ENCODE measurements around the gene FRS2.

- TF ChIP-seq POLR2AphosphoS5 (IDR thresholded peaks at IDR 0.05; ENCODE audit: low read depth, low read length): no peak
- no peak for TF ChIP-seq TAF1 (IDR thresholded peaks at IDR 0.05; ENCODE audit: borderline replicate concordance, insufficient read depth, low read length)
Measured at GRCh38 chr12:69490920-69491643, 20.9 kb downstream of the FRS2 start.

All from PFSK-1 (cell line).